Gastroesophageal sphincter (tissue), 3 donors: Measurements from ENCODE around the gene SNTG2.

Source experiments
- CTCF ChIP-seq, 4 experiments: fragments of 200-600 bp in 2 of 4; fragments of 450-650 bp in 2 of 4; sonication (generic) in 1 of 4; IDR thresholded peaks; one replicate each; pipeline ENCODE4 v1.5.1; 2017 to 2019; ENCODE audit warnings: antibody characterized with exemption in 4 of 4, mild to moderate bottlenecking in 2 of 4, moderate library complexity in 2 of 4
- POLR2A ChIP-seq, 2 donors: fragments of 450-650 bp; IDR thresholded peaks; one replicate each; pipeline ENCODE4 v1.6.1; 2017; ENCODE audit warnings: antibody characterized with exemption in 2 of 2, mild to moderate bottlenecking in 2 of 2, moderate library complexity in 1 of 2

- TF ChIP-seq POLR2A (IDR thresholded peaks at IDR 0.05), result no peak
- TF ChIP-seq CTCF (IDR thresholded peaks at IDR 0.05), result no peak
These were observed 45.4 kb upstream of the SNTG2 start for GRCh38 chr2:905091-905832.
